Hepatocyte (in vitro differentiated cells): ENCODE measurements around the gene RNPS1.

Source experiments
- EZH2 ChIP-seq: fragments of 200-600 bp; sonication (generic); IDR thresholded peaks from 2 replicates; pipeline ENCODE4 v1.6.1; 2016; ENCODE audit warnings: antibody characterized with exemption, mild to moderate bottlenecking, borderline replicate concordance
- TF ChIP-seq, protein P1 (sequence below): fragments of 200-600 bp; sonication (generic); IDR thresholded peaks from 2 replicates; pipeline ENCODE4 v1.5.1; 2016; ENCODE audit warnings: antibody characterized with exemption, mild to moderate bottlenecking; ENCODE audit not compliant: poor library complexity

DNA sequence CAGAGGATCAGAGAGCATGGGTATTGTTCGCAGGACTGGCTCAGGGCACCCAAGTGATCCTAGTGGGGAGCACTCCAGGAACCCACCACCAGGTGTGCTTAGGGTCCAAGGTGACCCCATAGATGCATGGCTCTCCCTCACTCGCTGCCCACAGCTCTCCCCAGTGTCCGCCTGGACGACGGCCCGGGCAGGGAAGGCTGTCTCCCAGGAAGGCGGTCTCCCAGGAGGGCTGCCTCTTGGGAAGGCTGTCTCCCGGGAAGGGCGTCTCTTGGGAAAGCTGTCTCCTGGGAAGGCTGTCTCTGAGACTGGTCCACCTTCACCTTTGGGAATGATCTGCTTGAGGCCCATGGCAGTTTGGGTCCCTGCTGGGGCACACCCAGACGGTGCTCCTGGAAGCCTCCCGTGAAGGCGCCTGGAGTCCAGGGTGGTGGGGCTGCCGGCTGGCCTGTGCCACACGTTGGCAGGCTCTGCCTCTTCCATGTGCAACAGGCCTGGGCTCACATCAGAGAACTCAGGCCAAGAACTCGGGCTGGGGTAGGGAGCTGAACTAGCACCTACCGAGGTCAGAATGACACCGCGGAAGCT is 21.5 kb downstream of the RNPS1 start:
- TF ChIP-seq, protein P1, sequence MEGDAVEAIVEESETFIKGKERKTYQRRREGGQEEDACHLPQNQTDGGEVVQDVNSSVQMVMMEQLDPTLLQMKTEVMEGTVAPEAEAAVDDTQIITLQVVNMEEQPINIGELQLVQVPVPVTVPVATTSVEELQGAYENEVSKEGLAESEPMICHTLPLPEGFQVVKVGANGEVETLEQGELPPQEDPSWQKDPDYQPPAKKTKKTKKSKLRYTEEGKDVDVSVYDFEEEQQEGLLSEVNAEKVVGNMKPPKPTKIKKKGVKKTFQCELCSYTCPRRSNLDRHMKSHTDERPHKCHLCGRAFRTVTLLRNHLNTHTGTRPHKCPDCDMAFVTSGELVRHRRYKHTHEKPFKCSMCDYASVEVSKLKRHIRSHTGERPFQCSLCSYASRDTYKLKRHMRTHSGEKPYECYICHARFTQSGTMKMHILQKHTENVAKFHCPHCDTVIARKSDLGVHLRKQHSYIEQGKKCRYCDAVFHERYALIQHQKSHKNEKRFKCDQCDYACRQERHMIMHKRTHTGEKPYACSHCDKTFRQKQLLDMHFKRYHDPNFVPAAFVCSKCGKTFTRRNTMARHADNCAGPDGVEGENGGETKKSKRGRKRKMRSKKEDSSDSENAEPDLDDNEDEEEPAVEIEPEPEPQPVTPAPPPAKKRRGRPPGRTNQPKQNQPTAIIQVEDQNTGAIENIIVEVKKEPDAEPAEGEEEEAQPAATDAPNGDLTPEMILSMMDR, result no peak
- TF ChIP-seq EZH2, result no peak
